Keratinocyte (primary cell): ENCODE results near the gene SAMM50. TPM values are rescaled to one million over a fixed set of nuclear protein-coding genes. Genes with fewer than 3 reads are reported as not detected.
A peak's percentile ranks its signal among the peaks of the same experiment; 100 is the strongest.

Experiments
- DNase-seq: peaks from one replicate; pipeline ENCODE4 v3.0.0-alpha.2; 2011; ENCODE audit warnings: low read depth, missing footprints, low spot score
- FAIRE-seq: peaks from 2 replicates; lab custom pipeline; 2011; peaks lifted over from hg19 to GRCh38; lab: Jason Lieb, UNC
- H2AFZ ChIP-seq: 2 replicates; pipeline ENCODE4 v1.6.0; 2012; ENCODE audit warnings: low read length, control low read depth, inconsistent platforms; ENCODE audit not compliant: control insufficient read depth
- H3K27ac ChIP-seq: 2 replicates; pipeline ENCODE4 v1.5.1; 2011; ENCODE audit warnings: low read length; ENCODE audit not compliant: control insufficient read depth, insufficient read depth
- H3K27me3 ChIP-seq: 3 replicates; pipeline ENCODE4 v1.6.0; 2011; ENCODE audit warnings: low read length; ENCODE audit not compliant: control insufficient read depth, insufficient read depth; ENCODE audit errors: extremely low read depth
- H3K36me3 ChIP-seq, 2 experiments: 2 replicates in 1 of 2; 3 replicates in 1 of 2; pipeline ENCODE4 v1.5.1; 2011; ENCODE audit warnings: low read length in 2 of 2, mild to moderate bottlenecking in 1 of 2; ENCODE audit not compliant: control insufficient read depth in 2 of 2, insufficient read depth in 2 of 2; ENCODE audit errors: extremely low read depth in 1 of 2
- H3K4me1 ChIP-seq: 3 replicates; pipeline ENCODE4 v1.5.1; 2011; ENCODE audit warnings: low read length; ENCODE audit not compliant: control insufficient read depth, insufficient read depth; ENCODE audit errors: extremely low read depth
- H3K4me2 ChIP-seq: 3 replicates; pipeline ENCODE4 v1.6.0; 2011; ENCODE audit warnings: low read depth, low read length; ENCODE audit not compliant: control insufficient read depth, insufficient read depth; ENCODE audit errors: extremely low read depth
- H3K4me3 ChIP-seq, 3 experiments: fragments of 200-600 bp in 1 of 3; sonication (generic) in 1 of 3; 2 replicates in 2 of 3; 3 replicates in 1 of 3; pipeline ENCODE4 v1.5.1; 2011 to 2016; ENCODE audit warnings: low read length in 3 of 3, mild to moderate bottlenecking in 3 of 3, control low read depth in 2 of 3, inconsistent platforms in 1 of 3, low read depth in 1 of 3, mixed read lengths in 1 of 3, mixed run types in 1 of 3, moderate library complexity in 1 of 3; ENCODE audit not compliant: control insufficient read depth in 2 of 3, insufficient read depth in 2 of 3; ENCODE audit errors: extremely low read depth in 1 of 3
- H3K79me2 ChIP-seq: 2 replicates; pipeline ENCODE4 v1.6.0; 2012; ENCODE audit warnings: low read length; ENCODE audit not compliant: control insufficient read depth, insufficient read depth
- H3K9ac ChIP-seq: 3 replicates; pipeline ENCODE4 v1.6.0; 2011; ENCODE audit warnings: low read length; ENCODE audit not compliant: control insufficient read depth, insufficient read depth; ENCODE audit errors: extremely low read depth
- H3K9me1 ChIP-seq: 3 replicates; pipeline ENCODE4 v1.6.0; 2011; ENCODE audit warnings: low read length; ENCODE audit not compliant: control insufficient read depth, insufficient read depth; ENCODE audit errors: extremely low read depth
- H3K9me3 ChIP-seq: 2 replicates; pipeline ENCODE4 v1.5.1; 2012; ENCODE audit warnings: low read depth, low read length; ENCODE audit not compliant: control insufficient read depth
- H4K20me1 ChIP-seq: 3 replicates; pipeline ENCODE4 v1.6.0; 2011; ENCODE audit warnings: low read length; ENCODE audit not compliant: control insufficient read depth, insufficient read depth; ENCODE audit errors: extremely low read depth
- EZH2 ChIP-seq: IDR thresholded peaks from one replicate; pipeline ENCODE4 v1.6.1; 2012; ENCODE audit warnings: inconsistent platforms, mild to moderate bottlenecking, low read length, moderate library complexity
- dilution Hi-C: fragments of 300-500 bp; cut with MboI; formaldehyde crosslinking; loops from one replicate; pipeline ENCODE4 v1.7.0; 2020; ENCODE audit warnings: low sequenced_read_pairs; ENCODE audit not compliant: extremely low pct_ligation_motif_present
- polyA plus RNA-seq, 5 experiments: library from polyadenylated mRNA; depleted of rRNA in 3 of 5; stranded (reverse) in 3 of 5; stranded (forward) in 1 of 5; unstranded in 1 of 5; fragments of >200 nt; gene quantifications; 1 replicate in 1 of 5; 2 replicates in 3 of 5; 3 replicates in 1 of 5; pipeline versions ENCODE4 v1.2.1 to v1.2.3, GENCODE V29; 2011 to 2012; ENCODE audit warnings: missing spikeins in 2 of 5, low read depth in 1 of 5, low replicate concordance in 1 of 5
- TF ChIP-seq, protein P1 (sequence below), 3 experiments: IDR thresholded peaks in 1 of 3; conservative IDR thresholded peaks in 1 of 3; optimal IDR thresholded peaks in 1 of 3; 2 replicates in 2 of 3; 3 replicates in 1 of 3; pipeline versions ENCODE3 to v1.5.1; 2011; ENCODE audit warnings: low read length in 3 of 3, mild to moderate bottlenecking in 3 of 3, moderate library complexity in 2 of 3, control low read depth in 1 of 3, inconsistent platforms in 1 of 3; ENCODE audit not compliant: insufficient read depth in 2 of 3; ENCODE audit errors: extremely low read depth in 1 of 3

Gene SAMM50
- polyA plus RNA-seq, 1 donor (not counting 4 experiments of a cell fraction or from before 2014, with no cell fraction given) = 54.6 TPM

DNA sequence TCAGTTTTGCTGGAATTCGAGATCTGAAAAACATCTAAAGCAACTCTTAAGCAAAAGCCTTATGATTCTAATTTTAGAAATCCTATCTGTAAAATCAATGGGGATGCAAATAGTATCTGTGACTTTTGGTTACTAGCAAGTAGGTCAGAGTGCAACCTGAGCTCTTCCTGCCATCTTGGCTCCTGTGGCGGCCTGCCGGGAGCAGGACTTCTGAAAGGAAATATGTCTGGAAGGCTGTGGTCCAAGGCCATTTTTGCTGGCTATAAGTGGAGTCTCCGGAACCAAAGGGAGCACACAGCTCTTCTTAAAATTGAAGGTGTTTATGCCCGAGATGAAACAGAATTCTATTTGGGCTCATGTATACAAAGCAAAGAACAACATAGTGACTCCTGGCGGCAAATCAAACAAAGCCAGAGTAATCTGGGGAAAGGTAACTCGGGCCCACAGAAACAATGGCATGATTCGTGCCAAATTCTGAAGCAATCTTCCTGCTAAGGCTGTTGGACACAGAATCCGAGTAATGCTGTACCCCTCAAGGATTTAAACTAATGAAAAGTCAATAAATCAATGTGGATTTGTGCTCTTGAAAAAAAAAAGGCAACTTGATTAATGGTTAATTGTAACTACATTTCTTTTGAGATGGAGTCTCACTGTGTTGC is 1.7 kb downstream of the SAMM50 start:
- H3K4me1 ChIP-seq = peaks cover 18% of the 10 kb centered on the region
- H3K79me2 ChIP-seq = peaks cover 48% of the 10 kb centered on the region
- peak overlapping the region in 1 of 3 experiments; percentile 83 for H3K4me3 ChIP-seq
- no peaks in the 10 kb centered on the region for H3K9me1 ChIP-seq
- no peaks in the 10 kb centered on the region for H3K27me3 ChIP-seq
- H4K20me1 ChIP-seq = no peaks in the 10 kb centered on the region
- H3K9me3 ChIP-seq = no peaks in the 10 kb centered on the region
- no peak overlapping the region for H3K27ac ChIP-seq
- H3K4me2 ChIP-seq = peak overlapping the region; percentile 78
- no peak overlapping the region for H2AFZ ChIP-seq
- no peak for DNase-seq
- no peak for FAIRE-seq
- TF ChIP-seq, protein P1, sequence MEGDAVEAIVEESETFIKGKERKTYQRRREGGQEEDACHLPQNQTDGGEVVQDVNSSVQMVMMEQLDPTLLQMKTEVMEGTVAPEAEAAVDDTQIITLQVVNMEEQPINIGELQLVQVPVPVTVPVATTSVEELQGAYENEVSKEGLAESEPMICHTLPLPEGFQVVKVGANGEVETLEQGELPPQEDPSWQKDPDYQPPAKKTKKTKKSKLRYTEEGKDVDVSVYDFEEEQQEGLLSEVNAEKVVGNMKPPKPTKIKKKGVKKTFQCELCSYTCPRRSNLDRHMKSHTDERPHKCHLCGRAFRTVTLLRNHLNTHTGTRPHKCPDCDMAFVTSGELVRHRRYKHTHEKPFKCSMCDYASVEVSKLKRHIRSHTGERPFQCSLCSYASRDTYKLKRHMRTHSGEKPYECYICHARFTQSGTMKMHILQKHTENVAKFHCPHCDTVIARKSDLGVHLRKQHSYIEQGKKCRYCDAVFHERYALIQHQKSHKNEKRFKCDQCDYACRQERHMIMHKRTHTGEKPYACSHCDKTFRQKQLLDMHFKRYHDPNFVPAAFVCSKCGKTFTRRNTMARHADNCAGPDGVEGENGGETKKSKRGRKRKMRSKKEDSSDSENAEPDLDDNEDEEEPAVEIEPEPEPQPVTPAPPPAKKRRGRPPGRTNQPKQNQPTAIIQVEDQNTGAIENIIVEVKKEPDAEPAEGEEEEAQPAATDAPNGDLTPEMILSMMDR (optimal IDR thresholded peaks at IDR 0.05 in 1 of 3, IDR thresholded peaks at IDR 0.05 in 1 of 3, conservative IDR thresholded peaks at IDR 0.05 in 1 of 3; ENCODE audit: extremely low read depth in 1 of 3, insufficient read depth in 2 of 3, low read length in 3 of 3) = no peak
- no peak for TF ChIP-seq EZH2
- no peak overlapping the region for H3K9ac ChIP-seq
- dilution Hi-C loops = no loop called here
- H3K36me3 ChIP-seq = no peaks in the 10 kb centered on the region

- DNase-seq (no peak), FAIRE-seq (no peak)
- Histone ChIP-seq H3K36me3 (no peaks in the 10 kb centered on the region), H3K79me2 (peaks cover 51% of the 10 kb centered on the region), H3K27ac (no peak overlapping the region), H3K27me3 (no peaks in the 10 kb centered on the region), H4K20me1 (no peaks in the 10 kb centered on the region), H3K4me1 (peaks cover 18% of the 10 kb centered on the region), H3K4me2 (no peak overlapping the region), H3K9ac (no peak overlapping the region), H3K9me3 (no peaks in the 10 kb centered on the region), H3K4me3 (no peak overlapping the region), H2AFZ (no peak overlapping the region), H3K9me1 (no peaks in the 10 kb centered on the region)
- dilution Hi-C loops = no loop called here
- TF ChIP-seq, protein P1 (optimal IDR thresholded peaks at IDR 0.05 in 1 of 3, IDR thresholded peaks at IDR 0.05 in 1 of 3, conservative IDR thresholded peaks at IDR 0.05 in 1 of 3; ENCODE audit: extremely low read depth in 1 of 3, insufficient read depth in 2 of 3, low read length in 3 of 3) = no peak
Observed at GRCh38 chr22:43957871-43958270, 2.6 kb downstream of the SAMM50 start.
